Measurements from ENCODE around the gene FCGR1A.
"Not testable (repeated sequence)": the region's sequence is repeated elsewhere in the genome, so short reads cannot be mapped to it uniquely, and the experiment has no call there.

The FCGR1A gene

GRCh38 chr1:149764087-149764800 lies 18.2 kb upstream of the FCGR1A start:
- not testable (repeated sequence) for H3K9me3 ChIP-seq (ENCODE audit: insufficient read depth, low read depth, low read length); H3K4me2 ChIP-seq (ENCODE audit: low read depth, low read length, poor library complexity, severe bottlenecking); H3K4me3 ChIP-seq (ENCODE audit: low read length, poor library complexity, severe bottlenecking); H3F3A ChIP-seq (ENCODE audit: low read depth); H3K27me3 ChIP-seq (ENCODE audit: insufficient read depth, low read length, poor library complexity, severe bottlenecking); H2AFZ ChIP-seq (ENCODE audit: low read length); H3K9me2 ChIP-seq (replicated peaks; ENCODE audit: low read depth, low read length); H3K9ac ChIP-seq (ENCODE audit: low read depth, low read length, poor library complexity, severe bottlenecking); H3K79me2 ChIP-seq (ENCODE audit: insufficient read depth, low read length); H3K36me3 ChIP-seq (ENCODE audit: insufficient read depth, low read length); H4K20me1 ChIP-seq (ENCODE audit: insufficient read depth, low read length, poor library complexity, severe bottlenecking); H3K4me1 ChIP-seq (ENCODE audit: insufficient read depth, low read length, poor library complexity, severe bottlenecking)

- H4K20me1 ChIP-seq (ENCODE audit: insufficient read depth, low read length, poor library complexity, severe bottlenecking); H3K9ac ChIP-seq (ENCODE audit: low read depth, low read length, poor library complexity, severe bottlenecking); H3K9me3 ChIP-seq (ENCODE audit: insufficient read depth, low read depth, low read length); H3F3A ChIP-seq (ENCODE audit: low read depth); H3K9me2 ChIP-seq (replicated peaks; ENCODE audit: low read depth, low read length); H2AFZ ChIP-seq (ENCODE audit: low read length); H3K4me2 ChIP-seq (ENCODE audit: low read depth, low read length, poor library complexity, severe bottlenecking); H3K36me3 ChIP-seq (ENCODE audit: insufficient read depth, low read length); H3K4me1 ChIP-seq (ENCODE audit: insufficient read depth, low read length, poor library complexity, severe bottlenecking); H3K79me2 ChIP-seq (ENCODE audit: insufficient read depth, low read length); H3K27me3 ChIP-seq (ENCODE audit: insufficient read depth, low read length, poor library complexity, severe bottlenecking); H3K4me3 ChIP-seq (ENCODE audit: low read length, poor library complexity, severe bottlenecking): not testable (repeated sequence)
These were observed 16.3 kb upstream of the FCGR1A start for GRCh38 chr1:149766241-149766640.

- not testable (repeated sequence) for H3K4me1 ChIP-seq (ENCODE audit: insufficient read depth, low read length, poor library complexity, severe bottlenecking); H3K9me3 ChIP-seq (ENCODE audit: insufficient read depth, low read depth, low read length); H3K79me2 ChIP-seq (ENCODE audit: insufficient read depth, low read length); H2AFZ ChIP-seq (ENCODE audit: low read length); H3K4me3 ChIP-seq (ENCODE audit: low read length, poor library complexity, severe bottlenecking); H3K36me3 ChIP-seq (ENCODE audit: insufficient read depth, low read length); H3K27me3 ChIP-seq (ENCODE audit: insufficient read depth, low read length, poor library complexity, severe bottlenecking); H3K9me2 ChIP-seq (replicated peaks; ENCODE audit: low read depth, low read length); H4K20me1 ChIP-seq (ENCODE audit: insufficient read depth, low read length, poor library complexity, severe bottlenecking); H3F3A ChIP-seq (ENCODE audit: low read depth); H3K9ac ChIP-seq (ENCODE audit: low read depth, low read length, poor library complexity, severe bottlenecking); H3K4me2 ChIP-seq (ENCODE audit: low read depth, low read length, poor library complexity, severe bottlenecking)
These were observed 13.3 kb upstream of the FCGR1A start for GRCh38 chr1:149769216-149769615.

- H3K9me2 ChIP-seq (replicated peaks; ENCODE audit: low read depth, low read length); H3K79me2 ChIP-seq (ENCODE audit: insufficient read depth, low read length); H3K9me3 ChIP-seq (ENCODE audit: insufficient read depth, low read depth, low read length); H3K4me1 ChIP-seq (ENCODE audit: insufficient read depth, low read length, poor library complexity, severe bottlenecking); H4K20me1 ChIP-seq (ENCODE audit: insufficient read depth, low read length, poor library complexity, severe bottlenecking); H3K4me2 ChIP-seq (ENCODE audit: low read depth, low read length, poor library complexity, severe bottlenecking); H3F3A ChIP-seq (ENCODE audit: low read depth); H2AFZ ChIP-seq (ENCODE audit: low read length); H3K36me3 ChIP-seq (ENCODE audit: insufficient read depth, low read length); H3K9ac ChIP-seq (ENCODE audit: low read depth, low read length, poor library complexity, severe bottlenecking); H3K4me3 ChIP-seq (ENCODE audit: low read length, poor library complexity, severe bottlenecking); H3K27me3 ChIP-seq (ENCODE audit: insufficient read depth, low read length, poor library complexity, severe bottlenecking): not testable (repeated sequence)
These were observed 11.8 kb upstream of the FCGR1A start for GRCh38 chr1:149770661-149771060.

- not testable (repeated sequence) for H3K9me3 ChIP-seq (ENCODE audit: insufficient read depth, low read depth, low read length); H3K4me1 ChIP-seq (ENCODE audit: insufficient read depth, low read length, poor library complexity, severe bottlenecking); H3K9ac ChIP-seq (ENCODE audit: low read depth, low read length, poor library complexity, severe bottlenecking); H3K36me3 ChIP-seq (ENCODE audit: insufficient read depth, low read length); H3K4me2 ChIP-seq (ENCODE audit: low read depth, low read length, poor library complexity, severe bottlenecking); H3K79me2 ChIP-seq (ENCODE audit: insufficient read depth, low read length); H3K9me2 ChIP-seq (replicated peaks; ENCODE audit: low read depth, low read length); H3F3A ChIP-seq (ENCODE audit: low read depth); H2AFZ ChIP-seq (ENCODE audit: low read length); H3K27me3 ChIP-seq (ENCODE audit: insufficient read depth, low read length, poor library complexity, severe bottlenecking); H3K4me3 ChIP-seq (ENCODE audit: low read length, poor library complexity, severe bottlenecking); H4K20me1 ChIP-seq (ENCODE audit: insufficient read depth, low read length, poor library complexity, severe bottlenecking)
These were observed 10.7 kb upstream of the FCGR1A start for GRCh38 chr1:149771653-149772425.

- H3K4me1 ChIP-seq (ENCODE audit: insufficient read depth, low read length, poor library complexity, severe bottlenecking); H3K9me2 ChIP-seq (replicated peaks; ENCODE audit: low read depth, low read length); H3K79me2 ChIP-seq (ENCODE audit: insufficient read depth, low read length); H2AFZ ChIP-seq (ENCODE audit: low read length); H3K9ac ChIP-seq (ENCODE audit: low read depth, low read length, poor library complexity, severe bottlenecking); H3K27me3 ChIP-seq (ENCODE audit: insufficient read depth, low read length, poor library complexity, severe bottlenecking); H3K36me3 ChIP-seq (ENCODE audit: insufficient read depth, low read length); H3F3A ChIP-seq (ENCODE audit: low read depth); H3K9me3 ChIP-seq (ENCODE audit: insufficient read depth, low read depth, low read length); H4K20me1 ChIP-seq (ENCODE audit: insufficient read depth, low read length, poor library complexity, severe bottlenecking); H3K4me2 ChIP-seq (ENCODE audit: low read depth, low read length, poor library complexity, severe bottlenecking); H3K4me3 ChIP-seq (ENCODE audit: low read length, poor library complexity, severe bottlenecking): not testable (repeated sequence)
These were observed 6.9 kb upstream of the FCGR1A start for GRCh38 chr1:149775510-149776147.

- H3K4me3 ChIP-seq (ENCODE audit: low read length, poor library complexity, severe bottlenecking); H3K4me1 ChIP-seq (ENCODE audit: insufficient read depth, low read length, poor library complexity, severe bottlenecking); H3F3A ChIP-seq (ENCODE audit: low read depth); H3K36me3 ChIP-seq (ENCODE audit: insufficient read depth, low read length); H3K9ac ChIP-seq (ENCODE audit: low read depth, low read length, poor library complexity, severe bottlenecking); H3K9me2 ChIP-seq (replicated peaks; ENCODE audit: low read depth, low read length); H3K27me3 ChIP-seq (ENCODE audit: insufficient read depth, low read length, poor library complexity, severe bottlenecking); H4K20me1 ChIP-seq (ENCODE audit: insufficient read depth, low read length, poor library complexity, severe bottlenecking); H3K9me3 ChIP-seq (ENCODE audit: insufficient read depth, low read depth, low read length); H3K4me2 ChIP-seq (ENCODE audit: low read depth, low read length, poor library complexity, severe bottlenecking); H2AFZ ChIP-seq (ENCODE audit: low read length); H3K79me2 ChIP-seq (ENCODE audit: insufficient read depth, low read length): not testable (repeated sequence)
These were observed 5.4 kb upstream of the FCGR1A start for GRCh38 chr1:149777084-149777483.
